Subcutaneous adipose tissue (tissue), 4 donors: ENCODE results near the gene PTPRN2. TPM values are rescaled to one million over a fixed set of nuclear protein-coding genes. Genes with fewer than 3 reads are reported as not detected.

Source experiments
- total RNA-seq, 4 donors: library from RNA; depleted of rRNA; stranded (reverse); fragments of >200 nt; gene quantifications; one replicate each; pipeline ENCODE4 v1.1.0, GENCODE V29; 2016
- TF ChIP-seq, protein P1 (sequence below): fragments of 450-650 bp; IDR thresholded peaks from one replicate; pipeline ENCODE4 v1.5.1; 2016; ENCODE audit warnings: low read depth, mild to moderate bottlenecking, control low read depth, antibody characterized with exemption, moderate library complexity

Gene PTPRN2
- total RNA-seq, 4 donors from 2014 or later, result 2.0 to 4.6 (median 3.7) TPM

DNA sequence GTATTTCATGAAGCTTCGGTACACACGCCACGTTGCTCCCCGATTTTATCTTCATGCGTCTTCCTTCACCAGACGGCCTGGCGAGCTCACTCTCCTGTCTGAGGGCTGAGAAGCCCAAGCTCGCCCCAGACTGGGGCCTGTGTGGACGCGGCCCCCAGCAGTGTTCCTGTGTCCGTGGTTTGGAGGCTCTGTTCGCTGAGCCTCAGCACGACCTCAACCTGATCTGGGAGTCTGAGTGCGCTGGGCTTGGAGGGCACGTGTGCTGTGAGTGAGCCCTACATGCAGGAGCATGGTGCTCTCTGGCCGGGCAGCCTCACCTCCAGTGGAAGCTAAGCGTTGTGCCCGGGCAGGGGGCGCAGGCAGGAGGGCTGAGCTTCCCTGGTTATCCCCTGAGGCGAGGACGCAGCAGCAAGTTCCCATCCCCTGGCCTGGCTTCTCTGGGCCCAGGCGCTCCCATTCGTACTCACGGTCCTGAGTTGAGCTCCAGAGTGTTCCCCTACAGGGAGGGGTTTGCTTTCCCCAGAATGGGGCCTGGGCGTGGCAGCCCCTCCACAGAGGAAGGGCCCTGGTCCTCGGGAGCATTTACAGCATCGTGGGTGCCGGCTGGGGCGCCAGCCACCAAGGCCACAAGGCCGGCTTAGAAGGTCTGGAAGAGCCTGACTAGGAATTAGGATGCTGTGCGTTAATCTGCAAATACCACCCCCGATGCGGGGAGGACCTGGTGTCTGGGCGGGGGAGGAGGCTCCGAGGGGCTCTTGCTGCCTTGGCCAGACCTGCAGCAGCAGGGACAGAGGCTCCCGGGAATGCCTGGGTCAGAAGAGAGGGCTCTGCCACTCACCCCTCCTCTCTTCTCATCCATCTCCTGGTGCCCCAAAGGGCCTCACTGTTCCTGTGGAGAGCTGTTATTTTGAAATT is 850.2 kb downstream of the PTPRN2 start:
- TF ChIP-seq, protein P1, sequence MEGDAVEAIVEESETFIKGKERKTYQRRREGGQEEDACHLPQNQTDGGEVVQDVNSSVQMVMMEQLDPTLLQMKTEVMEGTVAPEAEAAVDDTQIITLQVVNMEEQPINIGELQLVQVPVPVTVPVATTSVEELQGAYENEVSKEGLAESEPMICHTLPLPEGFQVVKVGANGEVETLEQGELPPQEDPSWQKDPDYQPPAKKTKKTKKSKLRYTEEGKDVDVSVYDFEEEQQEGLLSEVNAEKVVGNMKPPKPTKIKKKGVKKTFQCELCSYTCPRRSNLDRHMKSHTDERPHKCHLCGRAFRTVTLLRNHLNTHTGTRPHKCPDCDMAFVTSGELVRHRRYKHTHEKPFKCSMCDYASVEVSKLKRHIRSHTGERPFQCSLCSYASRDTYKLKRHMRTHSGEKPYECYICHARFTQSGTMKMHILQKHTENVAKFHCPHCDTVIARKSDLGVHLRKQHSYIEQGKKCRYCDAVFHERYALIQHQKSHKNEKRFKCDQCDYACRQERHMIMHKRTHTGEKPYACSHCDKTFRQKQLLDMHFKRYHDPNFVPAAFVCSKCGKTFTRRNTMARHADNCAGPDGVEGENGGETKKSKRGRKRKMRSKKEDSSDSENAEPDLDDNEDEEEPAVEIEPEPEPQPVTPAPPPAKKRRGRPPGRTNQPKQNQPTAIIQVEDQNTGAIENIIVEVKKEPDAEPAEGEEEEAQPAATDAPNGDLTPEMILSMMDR, result no peak

DNA sequence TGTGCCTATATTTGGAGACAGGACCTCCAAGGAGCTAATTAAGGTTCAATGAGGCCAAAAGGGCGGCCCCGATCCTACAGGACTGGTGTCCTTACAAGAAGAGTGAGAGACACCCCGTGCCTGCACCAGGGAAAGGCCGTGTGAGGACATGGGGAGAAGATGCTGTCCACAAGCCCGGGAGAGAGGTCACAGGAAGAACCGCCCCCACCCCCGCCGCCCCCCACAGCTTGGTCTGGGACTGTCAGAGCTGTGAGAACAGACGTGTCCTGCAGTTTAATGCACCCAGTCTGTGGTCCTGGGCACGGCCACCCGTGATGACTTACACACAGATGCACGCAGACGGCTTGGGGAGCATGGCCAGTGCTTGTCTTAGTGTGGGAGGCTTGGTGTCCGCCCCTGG is 851.3 kb downstream of the PTPRN2 start:
- TF ChIP-seq, protein P1, result no peak

DNA sequence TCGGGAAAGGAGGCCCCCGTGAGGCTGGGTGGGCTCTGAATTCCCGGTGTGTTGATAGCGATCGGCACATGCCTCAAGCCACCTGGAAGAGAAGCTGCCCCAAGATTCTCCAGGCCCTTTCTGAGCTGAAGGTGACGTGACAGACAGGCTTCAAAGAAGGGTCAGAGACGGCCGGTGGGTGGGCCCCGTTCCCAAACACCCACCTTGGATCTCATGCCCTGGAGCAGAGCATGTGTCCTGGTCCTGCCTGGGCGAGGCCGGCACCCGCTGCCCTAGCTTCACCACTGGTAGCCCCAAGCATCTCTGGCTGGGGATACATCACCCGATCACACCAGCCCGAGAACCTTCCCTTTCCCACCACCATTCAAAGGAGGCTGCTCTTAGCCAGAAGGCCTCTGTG is 851.8 kb downstream of the PTPRN2 start:
- TF ChIP-seq, protein P1, result no peak

GRCh38 chr7:157734676-157735640 is 852.7 kb downstream of the PTPRN2 start:
- TF ChIP-seq, protein P1, result no peak

- TF ChIP-seq, protein P1, result no peak
Measured at GRCh38 chr7:157731126-157731525, 856.5 kb downstream of the PTPRN2 start.

GRCh38 chr7:157730614-157731013 is 857.0 kb downstream of the PTPRN2 start:
- TF ChIP-seq, protein P1, result no peak

DNA sequence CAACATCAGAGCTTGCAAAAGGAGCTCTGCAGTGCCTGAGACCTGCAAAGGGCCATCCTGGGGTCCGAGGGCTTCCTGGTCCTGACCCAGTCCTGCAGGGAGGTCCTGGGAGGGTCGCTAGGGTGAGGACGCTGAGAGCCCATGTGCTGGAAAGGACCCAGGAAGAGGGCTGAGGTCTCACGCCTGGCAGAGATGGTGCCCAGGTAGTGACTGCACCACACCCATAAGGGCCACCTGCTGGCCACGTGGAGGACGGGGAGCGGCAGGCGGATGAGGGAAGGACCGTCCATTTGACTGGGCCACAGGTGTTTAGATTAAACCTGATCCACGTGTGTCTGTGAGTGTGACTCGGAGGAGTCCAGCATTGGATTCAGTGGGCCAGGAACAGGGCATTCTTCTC is 858.1 kb downstream of the PTPRN2 start:
- TF ChIP-seq, protein P1, result no peak
